DND-41 (cell line): Measurements from ENCODE around the gene KSR2.

Experiments
- ATAC-seq: fragments of 200-7000 bp; cut with Tn5 transposase; 3 replicates; pipeline ENCODE4 v1.9.1; 2021; ENCODE audit warnings: low read depth; ENCODE audit not compliant: insufficient read depth
- DNase-seq: peaks from one replicate; pipeline ENCODE4 v3.0.0-alpha.2; 2020
- H2AFZ ChIP-seq: 2 replicates; pipeline ENCODE4 v1.6.0; 2012; ENCODE audit warnings: low read depth, low read length
- H3K27ac ChIP-seq: 2 replicates; pipeline ENCODE4 v1.5.1; 2012; ENCODE audit warnings: low read length, inconsistent platforms
- H3K27me3 ChIP-seq: fragments of 200-600 bp; sonication (generic); 2 replicates; pipeline ENCODE4 v1.6.0; 2012; ENCODE audit warnings: low read length, mild to moderate bottlenecking, inconsistent platforms; ENCODE audit not compliant: insufficient read depth, poor library complexity
- H3K36me3 ChIP-seq: 2 replicates; pipeline ENCODE4 v1.5.1; 2012; ENCODE audit warnings: low read length, inconsistent platforms; ENCODE audit not compliant: insufficient read depth
- H3K4me1 ChIP-seq: 2 replicates; pipeline ENCODE4 v1.5.1; 2012; ENCODE audit warnings: mild to moderate bottlenecking, low read length; ENCODE audit not compliant: insufficient read depth
- H3K4me2 ChIP-seq: 2 replicates; pipeline ENCODE4 v1.6.0; 2012; ENCODE audit warnings: mild to moderate bottlenecking, moderate library complexity, low read length, inconsistent platforms; ENCODE audit not compliant: insufficient read depth
- H3K4me3 ChIP-seq, 2 experiments: fragments of 200-600 bp in 1 of 2; shearing (Covaris generic) in 1 of 2; 2 replicates each; pipeline ENCODE4 v1.5.1; 2012 to 2016; ENCODE audit warnings: inconsistent platforms in 2 of 2, low read length in 2 of 2, mild to moderate bottlenecking in 2 of 2, low read depth in 1 of 2, moderate library complexity in 1 of 2
- H3K79me2 ChIP-seq: 2 replicates; pipeline ENCODE4 v1.6.0; 2012; ENCODE audit warnings: low read length, inconsistent platforms; ENCODE audit not compliant: insufficient read depth
- H3K9ac ChIP-seq: 2 replicates; pipeline ENCODE4 v1.6.0; 2012; ENCODE audit warnings: low read depth, mild to moderate bottlenecking, inconsistent platforms, low read length, moderate library complexity
- H3K9me3 ChIP-seq: 2 replicates; pipeline ENCODE4 v1.5.1; 2012; ENCODE audit warnings: low read length, moderate library complexity, mild to moderate bottlenecking, inconsistent platforms; ENCODE audit not compliant: insufficient read depth, severe bottlenecking
- H4K20me1 ChIP-seq: 2 replicates; pipeline ENCODE4 v1.6.0; 2012; ENCODE audit warnings: low read length; ENCODE audit not compliant: insufficient read depth
- CTCF ChIP-seq: IDR thresholded peaks from 2 replicates; pipeline ENCODE4 v1.5.1; 2012; ENCODE audit warnings: borderline replicate concordance, low read length, moderate library complexity, mild to moderate bottlenecking; ENCODE audit not compliant: poor library complexity, severe bottlenecking; ENCODE audit errors: extremely low read depth
- EZH2 ChIP-seq: IDR thresholded peaks from 3 replicates; pipeline ENCODE4 v1.6.1; 2012; ENCODE audit warnings: borderline replicate concordance, low read depth, mild to moderate bottlenecking, moderate library complexity, low read length, inconsistent platforms; ENCODE audit not compliant: severe bottlenecking

Gene KSR2

GRCh38 chr12:117555889-117556288 is 412.9 kb downstream of the KSR2 start:
- TF ChIP-seq EZH2 (no peak), CTCF (no peak)
- Histone ChIP-seq H3K27ac (no peak overlapping the region), H4K20me1 (no peaks in the 10 kb centered on the region), H3K9ac (no peak overlapping the region), H3K9me3 (no peaks in the 10 kb centered on the region), H3K4me1 (no peaks in the 10 kb centered on the region), H3K4me2 (no peak overlapping the region), H3K27me3 (peaks cover 6% of the 10 kb centered on the region), H2AFZ (no peak overlapping the region), H3K79me2 (no peaks in the 10 kb centered on the region), H3K4me3 (no peak overlapping the region), H3K36me3 (no peaks in the 10 kb centered on the region)
- ATAC-seq: no peak
- no peak for DNase-seq

DNA sequence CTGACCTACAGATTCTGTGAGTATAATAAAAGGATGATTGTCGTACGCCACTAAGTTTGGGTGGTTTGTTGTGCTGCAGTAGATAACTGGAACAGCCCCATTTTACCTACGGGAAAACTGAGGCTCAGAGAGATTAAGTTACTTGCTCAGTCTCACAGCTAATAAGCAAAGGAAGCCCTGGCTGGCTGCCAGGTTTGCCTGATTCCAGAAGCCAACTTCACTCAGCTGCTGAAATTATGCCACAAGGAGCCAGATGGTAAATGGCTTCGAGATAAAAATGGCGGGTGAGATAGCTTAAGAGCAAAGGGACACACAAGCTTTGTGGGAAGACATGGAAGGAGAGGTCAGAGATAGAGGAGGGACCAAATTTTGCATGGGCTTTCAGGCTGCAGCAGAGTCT is 415.8 kb downstream of the KSR2 start:
- DNase-seq (no peak), ATAC-seq (no peak)
- Histone ChIP-seq H3K9ac (no peak overlapping the region), H3K79me2 (no peaks in the 10 kb centered on the region), H4K20me1 (no peaks in the 10 kb centered on the region), H2AFZ (no peak overlapping the region), H3K9me3 (no peaks in the 10 kb centered on the region), H3K36me3 (no peaks in the 10 kb centered on the region), H3K27ac (no peak overlapping the region), H3K4me2 (no peak overlapping the region), H3K27me3 (peaks cover 8% of the 10 kb centered on the region), H3K4me1 (no peaks in the 10 kb centered on the region), H3K4me3 (no peak overlapping the region)
- no peak for TF ChIP-seq EZH2
- TF ChIP-seq CTCF: no peak

GRCh38 chr12:117551665-117552064 is 417.1 kb downstream of the KSR2 start:
- no peak for ATAC-seq
- H3K9me3 ChIP-seq: no peaks in the 10 kb centered on the region
- H3K27ac ChIP-seq: no peak overlapping the region
- no peak overlapping the region for H2AFZ ChIP-seq
- no peak overlapping the region for H3K4me2 ChIP-seq
- peaks cover 4% of the 10 kb centered on the region for H3K27me3 ChIP-seq
- no peaks in the 10 kb centered on the region for H3K4me1 ChIP-seq
- H3K79me2 ChIP-seq: no peaks in the 10 kb centered on the region
- H3K4me3 ChIP-seq: no peak overlapping the region
- no peak for DNase-seq
- H4K20me1 ChIP-seq: no peaks in the 10 kb centered on the region
- TF ChIP-seq CTCF: no peak
- TF ChIP-seq EZH2: no peak
- H3K9ac ChIP-seq: no peak overlapping the region
- no peaks in the 10 kb centered on the region for H3K36me3 ChIP-seq

- no peak overlapping the region for H3K27ac ChIP-seq
- no peak overlapping the region for H2AFZ ChIP-seq
- ATAC-seq: no peak
- no peak for TF ChIP-seq EZH2
- no peak for TF ChIP-seq CTCF
- no peaks in the 10 kb centered on the region for H3K79me2 ChIP-seq
- H3K9me3 ChIP-seq: no peaks in the 10 kb centered on the region
- H3K9ac ChIP-seq: no peak overlapping the region
- H3K36me3 ChIP-seq: no peaks in the 10 kb centered on the region
- DNase-seq: no peak
- no peak overlapping the region for H3K4me2 ChIP-seq
- H4K20me1 ChIP-seq: no peaks in the 10 kb centered on the region
- H3K4me1 ChIP-seq: no peaks in the 10 kb centered on the region
- peaks cover 13% of the 10 kb centered on the region for H3K27me3 ChIP-seq
- no peak overlapping the region for H3K4me3 ChIP-seq
Measured at GRCh38 chr12:117547209-117547608, 421.6 kb downstream of the KSR2 start.
